Measurements from ENCODE around the gene XPC.

The XPC gene

GRCh38 chr3:14126887-14127505 lies 51.4 kb downstream of the XPC start (continued):
- TF ChIP-seq ZNF132 (tag by site-specific recombination; IDR thresholded peaks at IDR 0.05; ENCODE audit: borderline replicate concordance) (no peak), ZNF701 (tag by site-specific recombination; IDR thresholded peaks at IDR 0.05) (no peak), ZNF157 (tag by site-specific recombination; IDR thresholded peaks at IDR 0.05) (no peak)

DNA sequence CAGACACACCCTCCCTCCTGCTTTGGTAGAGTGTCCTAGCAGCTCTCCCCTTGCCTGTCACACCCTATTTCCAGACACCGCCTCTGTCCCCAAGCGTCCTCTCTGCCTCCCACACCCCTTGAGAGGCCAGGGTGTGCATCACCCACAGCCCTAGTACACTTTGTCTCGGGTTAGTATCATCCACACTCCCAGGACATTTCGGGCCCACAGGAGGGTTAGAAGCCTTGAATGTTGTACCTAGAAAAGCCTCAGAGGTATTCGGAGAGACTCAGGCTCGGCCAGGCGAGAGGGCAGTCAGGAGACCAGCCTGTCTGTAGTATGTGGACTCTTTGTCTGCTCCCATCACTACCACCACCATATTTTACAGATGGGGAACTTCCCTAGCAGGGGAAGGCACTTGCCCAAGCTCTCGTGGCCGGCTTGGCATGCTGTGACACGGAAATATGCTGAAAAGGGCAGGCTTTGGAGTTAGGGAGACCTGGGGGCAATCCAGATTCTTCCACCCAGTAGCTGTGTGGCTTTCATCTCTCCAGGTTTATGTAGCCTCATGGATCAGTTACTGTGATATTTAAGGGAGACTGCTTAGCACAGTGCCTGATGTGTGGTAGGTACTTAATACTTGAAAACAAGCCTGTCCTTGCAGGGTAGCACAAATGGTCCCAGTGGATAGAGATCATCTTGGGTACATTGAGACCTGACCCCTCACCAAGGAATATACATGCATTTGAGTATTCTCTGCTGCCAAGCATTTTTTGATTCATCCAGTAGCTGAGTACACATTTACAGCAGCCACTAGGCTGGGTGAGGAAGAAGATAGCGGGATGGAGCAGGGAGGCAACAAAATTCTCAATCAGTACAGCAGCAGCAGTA lies 52.1 kb downstream of the XPC start:
- H3K9me3 ChIP-seq (ENCODE audit: control insufficient read depth, insufficient read depth, low read depth, low read length), result no peaks in the 10 kb centered on the region
- peak overlapping the region; percentile 68 for H3K27ac ChIP-seq (ENCODE audit: extremely low read depth, low read depth, low read length)
- H3K4me1 ChIP-seq (ENCODE audit: control insufficient read depth, insufficient read depth, low read length), result peaks cover 4% of the 10 kb centered on the region
- ChIA-PET POLR2A (interaction anchor here (0.7 to 2.1 kb wide), 9 partner anchors 10 to 229 kb away, joined by 3 to 32 read pairs (median 8); partner anchors contain the start of genes LSM3 and XPC), CTCF (interaction anchor here (0.6 to 1.3 kb wide), 5 partner anchors 19 to 751 kb away, joined by 3 to 4 read pairs (median 3); no protein-coding TSS in a partner anchor)
- TF ChIP-seq, protein P1, sequence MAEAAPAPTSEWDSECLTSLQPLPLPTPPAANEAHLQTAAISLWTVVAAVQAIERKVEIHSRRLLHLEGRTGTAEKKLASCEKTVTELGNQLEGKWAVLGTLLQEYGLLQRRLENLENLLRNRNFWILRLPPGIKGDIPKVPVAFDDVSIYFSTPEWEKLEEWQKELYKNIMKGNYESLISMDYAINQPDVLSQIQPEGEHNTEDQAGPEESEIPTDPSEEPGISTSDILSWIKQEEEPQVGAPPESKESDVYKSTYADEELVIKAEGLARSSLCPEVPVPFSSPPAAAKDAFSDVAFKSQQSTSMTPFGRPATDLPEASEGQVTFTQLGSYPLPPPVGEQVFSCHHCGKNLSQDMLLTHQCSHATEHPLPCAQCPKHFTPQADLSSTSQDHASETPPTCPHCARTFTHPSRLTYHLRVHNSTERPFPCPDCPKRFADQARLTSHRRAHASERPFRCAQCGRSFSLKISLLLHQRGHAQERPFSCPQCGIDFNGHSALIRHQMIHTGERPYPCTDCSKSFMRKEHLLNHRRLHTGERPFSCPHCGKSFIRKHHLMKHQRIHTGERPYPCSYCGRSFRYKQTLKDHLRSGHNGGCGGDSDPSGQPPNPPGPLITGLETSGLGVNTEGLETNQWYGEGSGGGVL (tag by site-specific recombination; IDR thresholded peaks at IDR 0.05), result peak; percentile 5; the same call in 1 of the 2 replicates
- TF ChIP-seq, protein P2, sequence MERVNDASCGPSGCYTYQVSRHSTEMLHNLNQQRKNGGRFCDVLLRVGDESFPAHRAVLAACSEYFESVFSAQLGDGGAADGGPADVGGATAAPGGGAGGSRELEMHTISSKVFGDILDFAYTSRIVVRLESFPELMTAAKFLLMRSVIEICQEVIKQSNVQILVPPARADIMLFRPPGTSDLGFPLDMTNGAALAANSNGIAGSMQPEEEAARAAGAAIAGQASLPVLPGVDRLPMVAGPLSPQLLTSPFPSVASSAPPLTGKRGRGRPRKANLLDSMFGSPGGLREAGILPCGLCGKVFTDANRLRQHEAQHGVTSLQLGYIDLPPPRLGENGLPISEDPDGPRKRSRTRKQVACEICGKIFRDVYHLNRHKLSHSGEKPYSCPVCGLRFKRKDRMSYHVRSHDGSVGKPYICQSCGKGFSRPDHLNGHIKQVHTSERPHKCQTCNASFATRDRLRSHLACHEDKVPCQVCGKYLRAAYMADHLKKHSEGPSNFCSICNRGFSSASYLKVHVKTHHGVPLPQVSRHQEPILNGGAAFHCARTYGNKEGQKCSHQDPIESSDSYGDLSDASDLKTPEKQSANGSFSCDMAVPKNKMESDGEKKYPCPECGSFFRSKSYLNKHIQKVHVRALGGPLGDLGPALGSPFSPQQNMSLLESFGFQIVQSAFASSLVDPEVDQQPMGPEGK (tag by site-specific recombination; IDR thresholded peaks at IDR 0.05), result no peak
- peak; percentile 80 for TF ChIP-seq EGR2 (tag by site-specific recombination; IDR thresholded peaks at IDR 0.05; ENCODE audit: low read depth)
- TF ChIP-seq WT1 (tag by site-specific recombination; IDR thresholded peaks at IDR 0.05), result peak; percentile 2; the same call in 1 of the 2 replicates
- peak; percentile 86 for TF ChIP-seq ZFHX2 (tag by site-specific recombination; conservative IDR thresholded peaks at IDR 0.05)
- no peak for TF ChIP-seq ZNF16 (tag by site-specific recombination; IDR thresholded peaks at IDR 0.05; ENCODE audit: low read depth)
- no peak for TF ChIP-seq BCL11B (tag by site-specific recombination; IDR thresholded peaks at IDR 0.05; ENCODE audit: low read depth)
- TF ChIP-seq MEIS1 (CRISPR knock-in tag; IDR thresholded peaks at IDR 0.05; ENCODE audit: borderline replicate concordance), result no peak
- TF ChIP-seq ATF2 (tag by site-specific recombination; IDR thresholded peaks at IDR 0.05; ENCODE audit: low read depth), result no peak
- peak; percentile 34; the same call in 1 of the 2 replicates for TF ChIP-seq KLF16 (tag by site-specific recombination; IDR thresholded peaks at IDR 0.05)
- TF ChIP-seq ZNF645 (tag by site-specific recombination; IDR thresholded peaks at IDR 0.05), result no peak
- TF ChIP-seq ZNF610 (tag by site-specific recombination; IDR thresholded peaks at IDR 0.05; ENCODE audit: borderline replicate concordance), result no peak
- no peak for TF ChIP-seq KLF9 (tag by site-specific recombination; IDR thresholded peaks at IDR 0.05; ENCODE audit: low read depth)
- no peak for TF ChIP-seq ZNF223 (tag by site-specific recombination; IDR thresholded peaks at IDR 0.05)
- no peak for TF ChIP-seq ZSCAN30 (tag by site-specific recombination; IDR thresholded peaks at IDR 0.05)
- TF ChIP-seq, protein P3, sequence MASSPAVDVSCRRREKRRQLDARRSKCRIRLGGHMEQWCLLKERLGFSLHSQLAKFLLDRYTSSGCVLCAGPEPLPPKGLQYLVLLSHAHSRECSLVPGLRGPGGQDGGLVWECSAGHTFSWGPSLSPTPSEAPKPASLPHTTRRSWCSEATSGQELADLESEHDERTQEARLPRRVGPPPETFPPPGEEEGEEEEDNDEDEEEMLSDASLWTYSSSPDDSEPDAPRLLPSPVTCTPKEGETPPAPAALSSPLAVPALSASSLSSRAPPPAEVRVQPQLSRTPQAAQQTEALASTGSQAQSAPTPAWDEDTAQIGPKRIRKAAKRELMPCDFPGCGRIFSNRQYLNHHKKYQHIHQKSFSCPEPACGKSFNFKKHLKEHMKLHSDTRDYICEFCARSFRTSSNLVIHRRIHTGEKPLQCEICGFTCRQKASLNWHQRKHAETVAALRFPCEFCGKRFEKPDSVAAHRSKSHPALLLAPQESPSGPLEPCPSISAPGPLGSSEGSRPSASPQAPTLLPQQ (tag by site-specific recombination; IDR thresholded peaks at IDR 0.05), result peak; percentile 20; the same call in 1 of the 2 replicates
- no peak for TF ChIP-seq FEZF1 (tag by site-specific recombination; IDR thresholded peaks at IDR 0.05)
- TF ChIP-seq KLF1 (tag by site-specific recombination; IDR thresholded peaks at IDR 0.05), result peak; percentile 91
- TF ChIP-seq ZNF624 (tag by site-specific recombination; IDR thresholded peaks at IDR 0.05), result no peak
- TF ChIP-seq ZFP3 (tag by site-specific recombination; IDR thresholded peaks at IDR 0.05; ENCODE audit: low read depth), result no peak
- peaks cover 19 to 62% of the 10 kb centered on the region in 2 experiments for H3K36me3 ChIP-seq (ENCODE audit: control insufficient read depth in 2 of 2, insufficient read depth in 1 of 2, low read length in 2 of 2)
- H3K4me3 ChIP-seq (ENCODE audit: low read depth, low read length), result peak overlapping the region; percentile 63

Data from HEK293 (cell line).